B cell (primary cell): Measurements from ENCODE around the gene PSEN1. TPM values are rescaled to one million over a fixed set of nuclear protein-coding genes. Genes with fewer than 3 reads are reported as not detected.

Source experiments
- ATAC-seq: fragments of 200-7000 bp; cut with Tn5 transposase; one replicate; pipeline ENCODE4 v1.10.0; 2021; ENCODE audit warnings: low read depth, mild to moderate bottlenecking, moderate number of reproducible peaks, moderate library complexity
- CTCF ChIA-PET: fragments of 350-600 bp; sonication (Branson Sonifier 250); formaldehyde crosslinking; loops from one replicate; lab custom pipeline; 2021; ENCODE audit warnings: antibody characterized with exemption, inconsistent platforms; lab: Charles Lee
- POLR2A ChIA-PET: fragments of 350-600 bp; sonication (Branson Sonifier 250); formaldehyde crosslinking; loops from one replicate; lab custom pipeline; 2021; ENCODE audit warnings: antibody characterized with exemption; lab: Charles Lee
- DNase-seq: peaks from one replicate; pipeline ENCODE4 v3.0.0; 2013
- H2AFZ ChIP-seq: 2 replicates; pipeline ENCODE4 v1.6.1; 2012; ENCODE audit warnings: mild to moderate bottlenecking, low read depth, low read length; ENCODE audit not compliant: insufficient read depth, poor library complexity, severe bottlenecking
- H3K27ac ChIP-seq, 2 donors: 1 replicate in 1 of 2; 2 replicates in 1 of 2; pipeline ENCODE4 v1.5.1; 2012 to 2013; ENCODE audit warnings: low read length in 2 of 2, mild to moderate bottlenecking in 2 of 2, moderate library complexity in 1 of 2
- H3K27me3 ChIP-seq, 4 experiments: fragments of 200-600 bp in 1 of 4; sonication (generic) in 1 of 4; replicated peaks in 1 of 4; 1 replicate in 2 of 4; 2 replicates in 2 of 4; pipeline versions ENCODE4 v1.6.1 to v1.7.0; 2013 to 2016; ENCODE audit warnings: low read length in 3 of 4, mild to moderate bottlenecking in 2 of 4, mixed read lengths in 1 of 4, moderate library complexity in 1 of 4; ENCODE audit not compliant: insufficient read depth in 4 of 4, control insufficient read depth in 3 of 4; ENCODE audit errors: control extremely low read depth in 1 of 4
- H3K36me3 ChIP-seq, 2 experiments: replicated peaks in 1 of 2; 1 replicate in 1 of 2; 2 replicates in 1 of 2; pipeline versions ENCODE4 v1.6.1 to v1.7.1; 2013; ENCODE audit warnings: low read length in 1 of 2; ENCODE audit not compliant: insufficient read depth in 2 of 2, control insufficient read depth in 1 of 2; ENCODE audit errors: control extremely low read depth in 1 of 2, extremely low read depth in 1 of 2
- H3K4me1 ChIP-seq, 2 donors: fragments of 200-600 bp in 1 of 2; sonication (generic) in 1 of 2; 1 replicate in 1 of 2; 2 replicates in 1 of 2; pipeline versions ENCODE4 v1.5.1 to v1.6.1; 2013 to 2017; ENCODE audit warnings: low read length in 2 of 2; ENCODE audit not compliant: control insufficient read depth in 2 of 2, insufficient read depth in 2 of 2
- H3K4me2 ChIP-seq: replicated peaks from 2 replicates; pipeline ENCODE3; 2012; ENCODE audit warnings: mild to moderate bottlenecking, low read depth, low read length; ENCODE audit not compliant: poor library complexity, severe bottlenecking
- H3K4me3 ChIP-seq, 5 experiments: fragments of 200-600 bp in 1 of 5; sonication (generic) in 1 of 5; 1 replicate in 3 of 5; 2 replicates in 2 of 5; pipeline versions ENCODE4 v1.5.1 to v1.7.0; 2011 to 2016; ENCODE audit warnings: low read length in 4 of 5, mild to moderate bottlenecking in 4 of 5, low read depth in 2 of 5, control low read depth in 1 of 5, moderate library complexity in 1 of 5; ENCODE audit not compliant: insufficient read depth in 1 of 5; ENCODE audit errors: control extremely low read depth in 1 of 5, extremely low read depth in 1 of 5
- H3K79me2 ChIP-seq: fragments of 200-600 bp; sonication (generic); one replicate; pipeline ENCODE4 v1.6.0; 2016; ENCODE audit warnings: low read length; ENCODE audit not compliant: control insufficient read depth, insufficient read depth
- H3K9ac ChIP-seq: fragments of 200-600 bp; sonication (generic); 2 replicates; pipeline ENCODE4 v1.6.1; 2017; ENCODE audit warnings: mild to moderate bottlenecking, low read length, moderate library complexity
- H3K9me3 ChIP-seq, 3 donors: one replicate each; pipeline versions ENCODE4 v1.6.1 to v1.7.1; 2013; ENCODE audit warnings: low read length in 2 of 3; ENCODE audit not compliant: control insufficient read depth in 2 of 3, insufficient read depth in 1 of 3; ENCODE audit errors: control extremely low read depth in 1 of 3
- H4K20me1 ChIP-seq: 2 replicates; pipeline ENCODE4 v1.6.0; 2012; ENCODE audit warnings: mild to moderate bottlenecking, low read length; ENCODE audit not compliant: insufficient read depth, control insufficient read depth, poor library complexity, severe bottlenecking
- H3K27ac Mint-ChIP-seq: one replicate; pipeline ENCODE4 v1.8.0; 2021; ENCODE audit warnings: mixed read lengths
- H3K27me3 Mint-ChIP-seq: one replicate; pipeline ENCODE4 v1.8.0; 2021; ENCODE audit warnings: mixed read lengths
- H3K4me1 Mint-ChIP-seq: one replicate; pipeline ENCODE4 v1.8.0; 2021; ENCODE audit warnings: mixed read lengths
- H3K4me3 Mint-ChIP-seq: one replicate; pipeline ENCODE4 v1.8.0; 2021; ENCODE audit warnings: mixed read lengths
- H3K9me3 Mint-ChIP-seq: one replicate; pipeline ENCODE4 v1.8.0; 2022; ENCODE audit warnings: mixed read lengths; ENCODE audit not compliant: insufficient read depth
- EZH2 ChIP-seq: IDR thresholded peaks from 2 replicates; pipeline ENCODE4 v1.6.1; 2012; ENCODE audit warnings: borderline replicate concordance, low read depth, mild to moderate bottlenecking, moderate library complexity, low read length; ENCODE audit not compliant: insufficient read depth, poor library complexity, severe bottlenecking
- WGBS: methylation state at CpG from one replicate; pipeline ENCODE4 v1.1.5; 2013; ENCODE audit warnings: missing lambda C conversion rate; ENCODE audit not compliant: insufficient coverage; 5-methylcytosine and 5-hydroxymethylcytosine counted together
- intact Hi-C: fragments of 100-400 bp; cut with micrococcal nuclease; formaldehyde crosslinking; loops from one replicate; pipeline ENCODE4 v1.10.0; 2022
- polyA plus RNA-seq: library from polyadenylated mRNA; depleted of rRNA; stranded (reverse); fragments of >200 nt; gene quantifications from 2 replicates; pipeline ENCODE4 v1.2.3, GENCODE V29; 2012
- total RNA-seq, 2 donors: library from RNA; stranded (reverse); fragments of 120-200 nt in 1 of 2; gene quantifications; 1 replicate in 1 of 2; 2 replicates in 1 of 2; pipeline versions ENCODE4 v1.2.3 to v1.2.4, GENCODE V29; 2013 to 2022
- TF ChIP-seq, protein P1 (sequence below): fragments of 200-600 bp; IDR thresholded peaks from one replicate; pipeline ENCODE4 v1.8.0; 2022; ENCODE audit warnings: antibody characterized with exemption, mild to moderate bottlenecking

PSEN1 gene
- total and polyA plus RNA-seq, 2 donors (not counting 1 experiment from before 2014, with no cell fraction given) = 10.2 to 75.9 TPM

DNA sequence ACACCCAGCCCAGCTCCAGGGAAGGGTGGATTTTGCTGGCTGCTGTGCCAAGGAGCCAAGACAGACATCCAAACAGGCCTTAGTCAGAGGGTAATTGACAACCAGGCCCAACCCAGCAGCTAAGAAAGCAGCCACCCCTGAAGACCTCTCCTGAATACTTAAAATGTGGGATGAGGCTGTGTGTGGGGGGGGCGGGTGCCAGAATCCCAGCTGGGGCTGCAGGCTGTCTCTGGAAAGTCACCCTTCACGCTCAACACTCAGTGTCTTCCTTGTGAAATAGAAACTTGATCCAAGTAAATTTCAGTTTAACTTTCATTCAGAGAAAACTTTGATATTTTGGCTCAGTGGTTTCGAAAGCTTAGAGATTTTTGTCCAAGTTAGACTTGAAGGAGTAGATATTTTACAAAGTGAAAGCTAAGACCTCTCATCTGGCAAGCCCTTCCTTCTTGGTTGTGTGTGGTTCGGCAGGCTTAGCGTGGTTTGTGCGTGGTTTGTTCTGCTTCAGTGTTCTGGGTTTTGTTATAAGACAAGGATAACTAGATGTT lies 106.1 kb downstream of the PSEN1 start:
- no peaks in the 10 kb centered on the region for H3K9me3 Mint-ChIP-seq
- ChIA-PET POLR2A (interaction anchor here (0.6 to 0.7 kb wide), 2 partner anchors 229 to 233 kb away, joined by 3 to 11 read pairs; no protein-coding TSS in a partner anchor), CTCF (no interaction called here)
- H3K79me2 ChIP-seq = no peaks in the 10 kb centered on the region
- peaks cover 38% of the 10 kb centered on the region for H3K27me3 Mint-ChIP-seq
- H3K27ac Mint-ChIP-seq = peak overlapping the region; percentile 17
- H3K4me2 ChIP-seq = peak overlapping the region; percentile 20
- no peak overlapping the region for H3K9ac ChIP-seq
- DNase-seq = peak; percentile 46
- intact Hi-C loops = no loop called here
- peak overlapping the region; percentile 72 for H3K4me3 Mint-ChIP-seq
- peaks cover 0 to 18% (median 0%) of the 10 kb centered on the region in 3 donors for H3K9me3 ChIP-seq
- peaks cover 5% of the 10 kb centered on the region for H4K20me1 ChIP-seq
- H3K36me3 ChIP-seq = no peaks in the 10 kb centered on the region
- H3K27me3 ChIP-seq = peaks cover 0 to 53% (median 19%) of the 10 kb centered on the region in 4 experiments
- H3K4me1 Mint-ChIP-seq = peaks cover 69% of the 10 kb centered on the region
- TF ChIP-seq EZH2 = no peak
- TF ChIP-seq, protein P1, sequence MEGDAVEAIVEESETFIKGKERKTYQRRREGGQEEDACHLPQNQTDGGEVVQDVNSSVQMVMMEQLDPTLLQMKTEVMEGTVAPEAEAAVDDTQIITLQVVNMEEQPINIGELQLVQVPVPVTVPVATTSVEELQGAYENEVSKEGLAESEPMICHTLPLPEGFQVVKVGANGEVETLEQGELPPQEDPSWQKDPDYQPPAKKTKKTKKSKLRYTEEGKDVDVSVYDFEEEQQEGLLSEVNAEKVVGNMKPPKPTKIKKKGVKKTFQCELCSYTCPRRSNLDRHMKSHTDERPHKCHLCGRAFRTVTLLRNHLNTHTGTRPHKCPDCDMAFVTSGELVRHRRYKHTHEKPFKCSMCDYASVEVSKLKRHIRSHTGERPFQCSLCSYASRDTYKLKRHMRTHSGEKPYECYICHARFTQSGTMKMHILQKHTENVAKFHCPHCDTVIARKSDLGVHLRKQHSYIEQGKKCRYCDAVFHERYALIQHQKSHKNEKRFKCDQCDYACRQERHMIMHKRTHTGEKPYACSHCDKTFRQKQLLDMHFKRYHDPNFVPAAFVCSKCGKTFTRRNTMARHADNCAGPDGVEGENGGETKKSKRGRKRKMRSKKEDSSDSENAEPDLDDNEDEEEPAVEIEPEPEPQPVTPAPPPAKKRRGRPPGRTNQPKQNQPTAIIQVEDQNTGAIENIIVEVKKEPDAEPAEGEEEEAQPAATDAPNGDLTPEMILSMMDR = no peak
- WGBS = 25% methylated on average over 1 of the region's 6 CpGs
- H3K4me3 ChIP-seq = peak overlapping the region in 1 of 5 experiments; percentile 12
- no peak overlapping the region for H3K27ac ChIP-seq
- no peak for ATAC-seq
- H3K4me1 ChIP-seq = peaks cover 75 to 85% of the 10 kb centered on the region in 2 donors
- H2AFZ ChIP-seq = no peak overlapping the region

DNA sequence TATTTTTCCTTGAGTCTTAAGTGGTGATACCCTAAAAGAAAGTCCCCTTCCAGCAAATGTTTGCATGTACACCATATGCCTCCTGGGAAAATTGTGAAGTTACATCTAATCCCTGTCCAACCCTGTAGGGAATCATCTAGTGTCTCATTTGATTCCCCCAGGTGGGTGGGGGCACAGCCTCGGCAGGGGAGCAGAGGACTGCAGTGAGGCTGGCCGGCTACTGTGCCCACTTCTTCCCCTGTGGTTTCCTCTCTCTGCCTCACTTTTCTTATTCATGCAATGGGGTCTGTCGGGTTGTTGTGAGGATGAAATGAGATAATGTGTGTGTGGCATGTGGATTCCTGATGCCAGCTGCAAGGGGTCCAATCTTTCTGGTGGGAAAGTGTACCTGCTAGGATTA lies 107.0 kb downstream of the PSEN1 start:
- Histone ChIP-seq H3K4me3 (no peak overlapping the region), H3K9me3 (peaks cover 0 to 19% (median 0%) of the 10 kb centered on the region in 3 donors), H2AFZ (no peak overlapping the region), H4K20me1 (peaks cover 4% of the 10 kb centered on the region), H3K27me3 (peaks cover 0 to 47% (median 17%) of the 10 kb centered on the region in 4 experiments), H3K9ac (no peak overlapping the region), H3K4me1 (peaks cover 74 to 87% of the 10 kb centered on the region in 2 donors), H3K79me2 (no peaks in the 10 kb centered on the region), H3K27ac (no peak overlapping the region), H3K36me3 (no peaks in the 10 kb centered on the region), H3K4me2 (no peak overlapping the region)
- ATAC-seq = no peak
- TF ChIP-seq, protein P1 = no peak
- TF ChIP-seq EZH2 = no peak
- H3K27ac Mint-ChIP-seq = peak overlapping the region; percentile 6
- H3K4me1 Mint-ChIP-seq = peaks cover 76% of the 10 kb centered on the region
- H3K4me3 Mint-ChIP-seq = peak overlapping the region; percentile 17
- ChIA-PET CTCF (no interaction called here), POLR2A (no interaction called here)
- no CpG with 5 or more reads among the region's 3 CpGs for WGBS
- H3K9me3 Mint-ChIP-seq = no peaks in the 10 kb centered on the region
- intact Hi-C loops = no loop called here
- DNase-seq = no peak
- peaks cover 37% of the 10 kb centered on the region for H3K27me3 Mint-ChIP-seq
